UCSD-AML1 (cell line): ENCODE data around the gene MAP3K14.

ENCODE experiments used
- DNase-seq: peaks from one replicate; lab custom pipeline; 2025; ENCODE audit not compliant: unreplicated experiment; lab: John Stamatoyannopoulos, UW

MAP3K14 gene

DNA sequence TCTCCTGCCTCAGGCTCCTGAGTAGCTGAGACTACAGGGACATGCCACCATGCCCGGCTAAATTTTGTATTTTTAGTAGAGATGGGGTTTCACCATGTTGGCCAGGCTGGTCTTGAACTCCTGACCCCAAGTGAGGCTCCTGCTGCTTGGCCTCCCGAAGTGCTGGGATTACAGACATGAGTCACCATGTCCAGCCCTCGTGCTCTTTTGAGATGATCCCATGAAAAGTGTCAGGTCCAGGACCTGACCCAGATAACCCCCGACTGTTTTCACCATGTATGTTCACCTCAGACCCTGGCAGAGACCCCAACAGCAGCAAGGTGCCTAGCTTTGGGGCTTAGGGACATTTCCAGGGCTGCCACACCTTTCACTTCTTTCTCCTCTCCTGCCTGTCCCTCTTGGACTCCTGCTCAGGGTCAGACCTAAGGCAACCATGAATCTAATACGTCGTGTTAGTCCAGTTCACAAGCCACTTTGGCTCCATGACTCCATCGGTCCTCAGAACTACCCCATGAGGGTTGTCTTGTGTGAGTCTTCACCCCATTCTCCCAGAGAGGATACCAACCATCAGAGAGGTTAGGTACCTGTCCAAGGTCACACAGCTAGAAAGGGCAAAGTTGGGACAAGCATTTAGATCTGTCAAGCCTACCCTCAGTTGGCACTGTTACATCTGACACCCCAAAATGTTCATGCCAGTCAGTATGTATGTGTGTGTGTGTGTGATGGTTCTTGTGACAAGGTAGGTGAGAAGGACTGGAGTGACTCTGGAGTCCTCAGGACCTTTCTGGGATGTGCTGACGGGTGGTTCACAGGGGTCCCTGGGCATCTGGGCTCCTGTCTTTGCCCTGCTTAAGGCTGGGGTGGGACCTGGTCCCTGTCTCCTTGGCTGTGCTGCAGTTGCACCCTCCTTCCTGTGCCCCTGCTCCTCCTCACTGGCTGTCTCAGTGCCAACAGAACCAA lies 23.1 kb upstream of the MAP3K14 start:
- no peak for DNase-seq

DNA sequence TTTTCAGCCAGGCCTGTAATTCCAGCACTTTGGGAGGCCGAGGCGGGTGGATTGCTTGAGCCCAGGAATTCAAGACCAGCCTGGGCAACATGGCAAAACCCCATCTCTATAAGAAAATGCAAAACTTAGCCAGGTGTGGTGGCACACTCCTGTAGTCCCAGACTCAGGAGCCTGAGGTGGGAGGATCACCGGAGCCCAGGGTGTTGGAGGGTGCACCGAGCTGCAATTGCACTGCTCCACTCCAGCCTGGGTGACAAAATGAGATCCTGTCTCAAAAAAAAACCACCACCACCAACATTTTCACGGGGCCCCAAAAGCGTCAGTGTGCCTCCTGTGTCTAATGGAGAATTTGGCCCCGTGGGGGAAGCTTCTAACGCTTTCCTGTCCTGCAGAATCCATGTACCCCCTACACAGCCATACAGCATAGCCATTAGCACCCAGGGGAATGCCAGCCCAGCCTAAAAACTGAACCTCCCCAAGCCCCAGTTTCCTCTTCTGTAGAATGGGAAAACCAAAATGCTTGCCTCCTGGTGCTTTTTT lies 22.2 kb upstream of the MAP3K14 start:
- DNase-seq, result no peak

DNA sequence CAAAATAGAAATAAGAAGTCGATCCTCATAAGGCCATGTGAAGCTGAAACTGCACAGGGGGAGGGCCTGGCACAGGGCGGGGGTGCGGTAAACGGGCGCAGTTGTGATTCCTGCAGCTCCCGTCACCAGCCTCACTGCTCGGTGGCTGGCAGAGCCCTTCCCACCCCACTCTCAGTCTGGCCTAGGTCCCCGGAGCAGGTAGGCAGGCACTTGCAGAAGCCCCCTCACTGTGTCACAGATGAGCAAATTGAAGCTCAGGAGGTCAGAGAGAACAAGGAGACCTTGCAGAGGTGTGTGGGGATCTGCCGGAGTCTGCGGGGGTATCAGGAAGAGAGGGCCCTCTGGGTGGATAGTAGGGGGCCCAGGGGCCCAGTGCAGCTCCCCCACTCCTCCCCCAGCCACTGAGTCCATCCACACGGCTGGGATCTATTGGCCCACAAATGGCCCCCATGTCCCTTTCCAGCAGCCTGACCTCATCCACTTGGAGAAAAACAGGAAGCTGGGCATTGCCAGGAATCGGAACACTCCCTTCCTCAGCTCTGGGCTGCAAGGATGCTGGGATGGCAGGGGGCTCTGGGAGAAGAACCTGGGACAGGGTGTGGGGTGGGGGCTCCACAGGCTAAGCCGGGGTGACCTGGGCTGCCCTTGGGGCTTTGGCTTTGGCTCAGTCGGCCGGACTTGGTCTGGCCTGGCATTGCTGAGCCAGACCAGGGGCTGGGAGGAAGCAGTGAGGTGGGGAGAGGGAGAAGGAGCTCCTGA lies 21.4 kb upstream of the MAP3K14 start:
- no peak for DNase-seq

DNA sequence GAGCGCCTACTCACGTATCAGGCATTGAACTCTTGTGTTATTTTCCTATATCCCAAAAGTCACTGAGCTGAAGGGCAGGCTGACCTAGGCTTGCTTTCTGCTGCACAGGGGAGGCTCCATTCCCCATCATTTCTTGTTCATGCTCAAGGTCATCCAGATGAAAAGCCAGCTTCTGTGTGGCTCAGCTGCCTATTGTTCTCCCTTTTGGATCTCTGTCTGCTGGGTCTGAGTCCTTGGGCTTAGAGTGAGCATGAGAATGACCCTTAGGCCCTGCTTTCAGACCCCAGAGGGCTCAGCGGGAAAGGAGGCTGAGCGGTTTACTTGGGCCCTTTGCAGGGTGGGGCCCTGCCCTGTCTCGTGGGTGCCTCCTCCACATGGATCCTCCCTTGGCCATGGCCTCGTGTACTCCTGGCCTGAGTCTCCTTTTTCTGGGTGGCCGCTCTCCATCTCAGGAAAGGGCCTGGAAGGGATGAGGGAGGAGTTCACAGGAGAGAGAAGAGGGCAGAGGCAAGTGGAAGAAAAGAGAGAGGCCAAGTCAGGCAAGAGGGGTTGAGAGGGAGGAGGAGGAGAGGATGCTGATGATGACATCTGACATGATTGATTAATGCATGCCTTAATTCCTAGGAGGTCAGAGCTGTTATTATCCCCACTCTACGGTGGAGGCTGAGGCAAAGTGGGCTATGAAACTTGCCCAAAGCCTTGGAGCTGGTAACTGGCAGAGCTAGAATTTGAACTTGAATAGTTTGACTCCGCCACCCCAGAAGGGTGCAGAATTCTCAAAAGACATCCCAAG lies 19.8 kb upstream of the MAP3K14 start:
- DNase-seq, result no peak

DNA sequence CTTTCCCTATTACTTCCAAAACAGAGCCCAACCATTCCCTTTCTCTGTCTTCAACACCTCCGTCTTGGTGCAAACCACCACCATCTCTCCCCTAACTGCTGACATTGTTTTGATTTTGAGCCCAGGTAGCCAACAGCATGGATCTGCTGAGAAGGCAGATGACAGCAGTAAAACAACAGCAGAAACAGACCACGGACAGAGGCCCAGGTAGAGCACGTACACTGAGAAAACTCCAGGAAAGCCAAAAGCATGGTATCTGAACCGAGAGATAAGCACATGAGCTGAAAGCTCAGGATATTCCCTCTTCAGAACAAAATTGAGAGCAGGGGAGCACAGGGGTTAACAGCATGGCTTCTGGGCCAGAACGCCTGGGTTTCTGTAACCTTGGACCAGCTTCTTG lies 18.9 kb upstream of the MAP3K14 start:
- DNase-seq, result no peak

DNA sequence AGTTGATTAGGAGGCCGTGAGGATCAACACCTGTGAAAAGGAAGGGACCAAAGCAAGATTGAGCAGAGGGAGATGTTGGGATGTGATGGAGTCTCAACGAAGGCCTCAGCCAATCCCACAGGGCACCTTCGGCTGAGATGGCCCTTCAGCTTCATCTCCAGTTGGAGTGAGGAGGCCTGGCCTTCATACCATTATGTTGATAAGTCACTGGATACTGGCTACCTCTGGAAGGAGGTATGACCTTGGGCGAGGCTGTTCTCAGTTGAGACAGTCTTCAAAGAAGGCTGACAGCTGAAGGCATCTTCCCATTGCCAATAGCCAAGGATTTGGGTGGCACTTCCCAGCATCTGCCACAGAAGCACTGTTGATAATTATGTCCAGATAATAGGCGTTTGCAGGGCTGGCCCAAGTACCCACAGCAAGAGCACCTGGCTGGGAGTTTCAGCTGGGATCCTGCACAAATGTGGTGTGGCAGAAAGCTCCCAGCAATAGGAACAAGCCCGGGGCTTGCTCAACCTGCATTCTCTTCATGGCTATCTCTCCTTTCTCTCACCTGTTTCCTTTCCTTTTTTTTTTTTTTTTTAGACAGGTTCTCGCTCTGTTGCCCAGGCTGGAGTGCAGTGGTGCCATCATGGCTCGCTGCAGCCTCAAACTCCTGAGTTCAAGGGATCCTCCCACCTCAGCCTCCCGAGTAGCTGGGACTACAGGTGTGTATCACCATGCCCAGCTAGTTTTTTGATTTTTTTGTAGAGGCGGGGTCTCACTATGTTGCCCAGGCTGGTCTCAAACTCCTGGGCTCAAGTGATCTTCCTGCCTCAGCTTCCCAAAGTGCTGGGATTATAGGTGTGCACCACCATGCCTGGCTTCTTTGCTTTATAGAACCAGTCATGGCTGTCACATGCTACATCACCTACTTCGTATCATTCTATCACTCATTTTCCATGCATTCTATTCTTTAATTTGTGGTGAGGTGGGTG lies 18.2 kb upstream of the MAP3K14 start:
- DNase-seq, result no peak

DNA sequence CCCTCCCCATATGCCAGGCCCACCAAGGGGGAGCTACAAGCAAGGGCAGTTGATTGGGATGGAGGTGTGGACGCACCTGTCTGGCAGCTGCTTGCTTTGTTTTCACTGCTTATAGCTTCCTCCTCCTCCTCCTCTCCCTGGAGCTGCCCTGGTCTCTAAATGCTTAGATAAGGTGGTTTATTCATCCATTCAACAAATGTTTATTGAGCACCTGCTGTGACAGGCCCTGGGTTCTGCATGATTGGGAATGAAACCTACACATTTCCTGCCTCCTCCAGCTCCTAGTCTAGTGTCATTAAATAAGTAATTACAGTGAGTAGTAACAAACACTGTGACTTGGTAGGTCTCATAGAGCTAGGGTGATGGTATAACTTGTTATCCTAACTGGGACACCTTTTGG lies 17.4 kb upstream of the MAP3K14 start:
- DNase-seq, result no peak

DNA sequence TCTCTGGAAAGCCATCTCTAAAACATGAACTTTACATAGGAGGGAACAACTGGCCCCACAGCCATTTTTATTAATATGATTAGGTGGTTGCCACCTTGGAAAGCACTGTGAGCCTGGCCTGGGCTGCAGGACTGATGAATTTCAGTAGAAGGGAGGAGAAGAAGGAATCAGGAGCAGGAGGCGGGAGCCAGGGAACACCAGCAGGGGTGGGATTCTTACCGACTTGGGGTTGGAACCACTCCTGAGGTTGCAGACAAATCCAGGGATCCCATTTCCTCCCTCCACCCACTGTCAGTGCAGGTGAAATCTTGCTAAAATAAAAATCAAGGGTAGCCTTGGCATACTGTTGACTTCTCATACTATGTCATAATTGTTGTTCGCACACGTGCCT lies 16.9 kb upstream of the MAP3K14 start:
- no peak for DNase-seq

DNA sequence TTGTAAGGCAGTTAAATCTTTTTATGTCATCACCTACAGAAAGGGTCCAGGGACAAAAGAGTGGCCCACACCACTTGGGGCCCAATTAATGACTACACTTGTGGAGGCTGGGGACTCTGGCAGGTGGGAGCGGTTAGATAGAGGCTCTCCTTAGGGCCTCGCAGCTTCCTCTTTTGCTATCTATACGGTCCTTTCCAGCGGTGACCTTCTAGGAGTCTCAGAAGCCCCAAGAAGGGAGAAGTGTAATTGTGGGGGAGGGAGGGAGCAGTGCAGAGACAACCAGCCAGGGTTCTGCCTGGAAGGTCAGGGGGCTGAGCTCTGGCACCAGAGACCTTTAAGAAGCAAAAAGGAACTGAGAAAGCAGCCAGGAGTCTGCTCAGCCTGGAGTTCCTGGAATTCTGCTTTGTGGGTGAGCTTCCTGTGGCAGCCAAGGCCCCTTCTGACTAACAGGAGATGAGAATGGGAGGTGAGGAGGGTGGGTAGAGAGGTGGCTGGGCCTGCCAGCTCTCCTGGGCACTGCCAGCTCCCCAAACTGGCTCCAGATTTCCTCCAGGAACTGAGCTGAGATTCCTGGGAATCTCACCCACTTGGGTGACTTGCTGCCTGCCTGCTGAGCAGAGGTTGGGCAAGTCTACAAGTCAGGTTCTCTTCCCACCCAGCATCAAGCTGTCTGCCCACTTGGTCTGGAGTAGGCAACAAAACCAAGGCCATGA lies 16.3 kb upstream of the MAP3K14 start:
- peak; percentile 75 for DNase-seq

DNA sequence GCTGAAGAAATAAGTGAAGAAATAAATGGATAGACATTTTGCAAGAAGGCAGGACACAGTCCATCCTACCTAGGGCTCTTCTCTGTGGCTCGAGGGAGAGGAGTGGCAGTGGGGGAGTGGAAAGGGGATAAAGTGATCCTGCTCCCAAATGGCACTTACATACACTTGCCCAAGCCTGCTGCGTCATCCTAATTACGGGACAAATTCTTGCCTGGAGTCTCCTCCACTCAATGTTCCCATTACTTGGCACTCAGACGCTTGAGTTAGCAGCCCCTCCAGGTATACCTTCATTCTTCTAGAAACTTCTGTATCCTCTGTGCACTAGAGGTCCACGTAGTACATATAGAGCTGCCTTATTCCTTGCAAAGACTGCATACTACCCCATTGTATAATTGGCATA lies 15.7 kb upstream of the MAP3K14 start:
- no peak for DNase-seq

DNA sequence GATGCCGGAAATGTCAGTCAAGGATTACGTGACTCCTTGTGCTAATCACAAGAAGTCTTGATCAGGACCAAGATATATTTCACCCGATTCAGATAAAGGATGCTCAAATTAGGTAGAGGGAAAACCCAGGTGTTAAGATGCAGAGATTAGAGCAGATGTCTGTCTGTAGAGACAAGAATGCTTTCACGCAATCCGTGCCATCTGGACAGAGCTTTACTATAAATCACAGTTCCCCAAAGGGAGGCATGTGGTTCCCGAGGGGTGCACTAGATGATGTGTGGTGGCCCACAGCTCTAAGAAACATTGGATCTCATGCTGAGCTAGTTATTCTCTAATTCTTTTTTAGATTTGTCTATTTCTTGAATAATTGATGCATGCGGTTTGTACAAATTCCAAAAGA lies 9.8 kb upstream of the MAP3K14 start:
- no peak for DNase-seq

DNA sequence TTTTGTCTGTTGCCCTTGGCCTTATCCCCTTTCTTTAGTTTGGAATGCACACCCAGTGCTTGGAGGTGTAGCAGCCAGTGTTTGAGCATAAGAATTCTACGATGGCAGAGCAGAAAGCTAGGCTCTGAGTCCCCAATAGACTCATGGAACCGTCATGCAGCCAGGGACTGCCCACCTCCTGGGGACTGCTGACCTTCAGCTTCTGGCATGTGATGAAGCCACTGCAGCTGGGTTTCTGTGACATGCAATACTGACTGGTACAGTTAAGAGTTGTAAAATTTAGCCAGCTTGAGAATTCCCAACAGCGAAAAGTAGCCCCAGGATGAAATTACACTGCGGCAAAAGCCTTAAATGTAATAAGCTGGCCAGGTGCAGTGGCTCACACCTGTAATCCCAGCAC lies 9.0 kb upstream of the MAP3K14 start:
- no peak for DNase-seq

DNA sequence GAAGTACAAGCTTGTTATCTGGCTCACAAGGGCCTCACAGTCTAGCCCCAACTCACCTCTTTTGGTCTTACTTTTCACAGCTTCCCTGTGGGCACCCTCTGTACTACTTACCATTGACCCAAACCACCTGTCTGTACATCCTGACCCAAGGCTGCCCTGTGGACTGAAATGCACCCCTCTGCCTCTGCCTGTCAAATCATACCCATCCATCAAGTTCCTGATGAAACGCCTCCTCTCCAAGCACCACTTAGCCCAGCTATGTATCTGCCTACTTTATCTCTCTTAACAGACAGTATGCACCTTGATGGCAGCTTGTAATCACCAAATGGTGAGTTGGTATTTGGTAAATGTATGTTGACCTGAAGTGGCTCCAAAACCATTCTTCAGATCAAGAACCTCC lies 7.5 kb upstream of the MAP3K14 start:
- no peak for DNase-seq

DNA sequence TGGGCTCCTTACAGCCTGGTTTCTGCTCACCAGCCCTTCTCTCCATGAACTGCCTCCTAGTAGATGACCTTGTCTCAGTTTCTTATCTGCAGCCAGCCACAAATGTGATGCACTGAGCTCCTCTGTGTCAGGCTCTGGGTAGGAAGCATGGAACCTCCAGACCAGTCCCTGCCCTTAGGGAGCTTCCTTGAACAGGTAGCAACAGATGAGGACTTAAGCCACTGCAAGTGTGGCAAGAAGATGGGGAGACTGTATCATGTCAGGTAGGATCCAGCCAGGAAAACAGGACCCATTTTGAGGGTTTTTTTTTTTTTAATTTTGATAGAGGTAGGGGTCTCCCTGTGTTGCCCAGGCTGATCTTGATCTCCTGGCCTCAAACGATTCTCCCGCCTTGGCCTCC lies 5.3 kb upstream of the MAP3K14 start:
- no peak for DNase-seq

DNA sequence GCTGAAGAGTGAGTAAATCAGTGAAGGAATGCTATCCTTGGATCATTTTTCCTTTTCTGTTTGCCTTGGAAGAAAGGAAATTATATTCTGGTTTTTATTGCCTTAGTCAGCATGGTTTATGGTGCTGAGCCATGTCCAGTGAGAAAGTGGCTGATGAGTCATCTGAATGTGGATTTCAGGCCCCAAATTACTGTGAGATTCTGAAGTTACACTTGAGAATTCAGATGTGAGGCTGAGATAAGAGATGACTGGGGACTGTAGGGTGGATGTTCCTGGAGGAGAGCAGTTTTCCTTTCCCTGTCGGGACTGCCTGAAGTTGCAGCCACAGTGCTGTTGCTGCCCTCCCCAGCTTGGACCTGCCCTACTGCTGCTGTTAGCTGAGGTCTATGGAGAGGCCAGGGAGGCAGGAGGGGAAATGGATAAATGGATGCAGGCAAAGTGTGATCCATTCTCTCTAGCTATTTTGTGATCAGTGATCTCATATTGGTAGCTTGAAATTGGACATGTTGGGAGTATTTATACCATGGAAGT lies 4.2 kb upstream of the MAP3K14 start:
- no peak for DNase-seq

DNA sequence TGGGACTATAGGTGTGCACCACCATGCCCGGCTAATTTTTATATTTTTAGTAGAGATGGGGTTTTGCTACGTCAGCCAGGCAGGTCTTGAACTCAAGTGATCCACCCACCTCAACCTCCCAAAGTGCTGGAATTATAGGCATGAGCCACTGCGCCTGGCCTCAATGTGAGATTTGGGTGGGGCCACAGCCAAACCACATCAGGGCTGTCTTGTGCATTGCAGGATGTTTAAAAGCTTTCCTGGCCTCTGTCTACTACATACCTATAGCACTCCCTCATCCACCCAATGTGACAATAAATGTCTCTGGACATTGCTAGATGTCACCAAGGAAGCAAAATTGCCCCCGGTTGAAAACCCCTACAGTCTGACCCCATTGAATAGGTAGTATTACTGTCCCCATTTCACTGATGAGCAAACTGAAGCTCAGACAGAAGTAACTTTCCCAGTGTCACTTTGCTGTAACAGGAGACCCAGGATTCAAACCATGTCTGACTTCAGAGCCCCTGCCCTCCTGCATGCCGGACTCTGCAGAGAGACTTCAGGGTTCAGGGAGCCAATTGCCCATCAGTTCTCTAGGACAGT lies 3.6 kb upstream of the MAP3K14 start:
- DNase-seq, result no peak

DNA sequence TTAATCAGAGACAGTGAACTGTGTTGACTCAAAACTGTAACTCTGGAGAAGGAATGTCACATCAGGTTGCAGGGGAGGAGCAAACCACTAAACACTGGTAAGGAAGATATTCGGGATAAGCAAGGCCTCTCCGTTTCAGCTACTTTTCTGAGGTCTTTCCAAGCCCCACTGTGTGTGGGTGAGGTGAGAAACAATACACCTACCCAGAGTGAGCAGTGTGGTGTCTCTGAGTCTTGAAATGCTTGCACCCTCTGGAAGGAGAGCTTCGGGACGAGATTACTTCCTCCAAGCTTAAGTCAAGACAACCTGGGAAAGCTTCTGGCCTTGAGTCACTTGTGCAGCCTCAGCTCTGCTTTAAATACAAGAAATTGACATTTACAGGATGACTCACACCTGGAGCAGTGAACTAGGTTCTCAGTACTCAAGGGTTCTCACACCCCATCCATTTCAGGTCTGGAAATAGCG lies 2.5 kb upstream of the MAP3K14 start:
- no peak for DNase-seq

DNA sequence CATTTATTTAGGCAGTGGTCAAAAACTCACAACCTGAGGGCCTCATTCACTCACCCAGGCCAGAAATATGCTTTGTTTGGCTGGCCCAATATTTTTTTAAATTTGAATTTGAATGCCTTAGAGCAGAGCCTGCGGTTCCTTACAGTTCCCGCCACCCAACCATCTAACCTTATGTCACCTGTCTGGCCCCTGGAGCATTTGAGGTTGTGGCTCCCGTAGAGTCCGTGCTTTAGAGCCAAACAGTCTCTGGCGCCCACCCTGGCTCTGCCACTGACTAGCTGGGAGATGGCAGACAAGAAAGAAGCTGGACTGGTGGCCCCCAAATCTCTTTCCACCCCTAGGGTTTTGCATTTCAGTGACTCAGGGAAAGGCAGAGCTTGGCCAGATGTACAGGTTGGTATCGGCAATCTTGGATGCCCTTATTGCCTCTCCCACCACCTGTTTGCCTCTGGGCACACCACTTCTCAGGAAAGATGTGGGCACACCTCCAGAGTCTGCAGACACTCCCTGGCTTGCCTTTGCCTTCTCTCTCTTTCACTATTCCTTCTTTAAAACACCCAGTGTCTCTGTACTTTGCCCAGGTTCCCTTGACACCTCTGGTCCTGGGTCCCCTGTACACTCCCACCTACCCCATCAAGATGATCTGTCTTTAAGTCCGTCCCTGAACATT lies 1.9 kb upstream of the MAP3K14 start:
- no peak for DNase-seq
